IMR-90 (cell line): ENCODE data around the gene DSCAM. TPM values are rescaled to one million over a fixed set of nuclear protein-coding genes. Genes with fewer than 3 reads are reported as not detected.

Experiments used
- ATAC-seq: fragments of 200-7000 bp; cut with Tn5 transposase; 2 replicates; pipeline ENCODE4 v1.9.1; 2020; ENCODE audit warnings: low read depth, mild to moderate bottlenecking, moderate library complexity
- BruUV-seq: library from RNA; stranded (reverse); fragments of 400-500 nt; replicated peaks from 2 replicates; lab custom pipeline; 2021; lab: Mats Ljungman, UMichigan
- CTCF ChIA-PET: fragments of 300-600 bp; formaldehyde crosslinking; extraction: SDS; loops from one replicate; lab custom pipeline; 2021; ENCODE audit warnings: antibody characterized with exemption; lab: Yijun Ruan, JAX
- POLR2A ChIA-PET: fragments of 300-600 bp; sonication (Branson Sonifier 250); formaldehyde crosslinking; loops from one replicate; lab custom pipeline; 2022; ENCODE audit warnings: antibody characterized with exemption; ENCODE audit not compliant: unreplicated experiment; lab: Charles Lee
- DNase-seq: peaks from one replicate; pipeline ENCODE4 v3.0.0; 2013
- H2AFZ ChIP-seq: replicated peaks from 2 replicates; pipeline ENCODE3; 2013; ENCODE audit warnings: low read length, mild to moderate bottlenecking; ENCODE audit not compliant: poor library complexity
- H2AK5ac ChIP-seq: 2 replicates; pipeline ENCODE4 v1.6.1; 2013; ENCODE audit warnings: low read depth, low read length, inconsistent platforms
- H2AK9ac ChIP-seq: replicated peaks from 2 replicates; pipeline ENCODE3; 2013; ENCODE audit warnings: mild to moderate bottlenecking, low read depth, low read length, moderate library complexity; ENCODE audit not compliant: poor library complexity
- H2BK120ac ChIP-seq: 2 replicates; pipeline ENCODE4 v1.6.1; 2013; ENCODE audit warnings: low read depth, low read length, inconsistent platforms
- H2BK15ac ChIP-seq: 3 replicates; pipeline ENCODE4 v1.6.1; 2013; ENCODE audit warnings: low read depth, low read length, inconsistent platforms
- H2BK20ac ChIP-seq: 2 replicates; pipeline ENCODE4 v1.6.1; 2013; ENCODE audit warnings: low read depth, mild to moderate bottlenecking, inconsistent platforms, low read length, moderate library complexity
- H2BK5ac ChIP-seq: 2 replicates; pipeline ENCODE4 v1.6.1; 2013; ENCODE audit warnings: mild to moderate bottlenecking, low read depth, low read length, inconsistent platforms; ENCODE audit not compliant: poor library complexity, severe bottlenecking
- H3K14ac ChIP-seq: replicated peaks from 2 replicates; pipeline ENCODE4 v1.6.1; 2013; ENCODE audit warnings: low read depth, low read length, inconsistent platforms
- H3K18ac ChIP-seq: 2 replicates; pipeline ENCODE4 v1.6.1; 2013; ENCODE audit warnings: low read depth, low read length, control low read depth
- H3K23ac ChIP-seq: 2 replicates; pipeline ENCODE4 v1.6.1; 2013; ENCODE audit warnings: low read depth, low read length, inconsistent platforms
- H3K27ac ChIP-seq: 2 replicates; pipeline ENCODE4 v1.5.1; 2013; ENCODE audit warnings: mild to moderate bottlenecking, control low read depth, low read length; ENCODE audit not compliant: insufficient read depth
- H3K27me3 ChIP-seq: 2 replicates; pipeline ENCODE4 v1.6.1; 2013; ENCODE audit warnings: low read length; ENCODE audit not compliant: control insufficient read depth, insufficient read depth
- H3K36me3 ChIP-seq: 2 replicates; pipeline ENCODE4 v1.6.1; 2013; ENCODE audit warnings: low read length, mixed read lengths; ENCODE audit not compliant: control insufficient read depth, insufficient read depth
- H3K4ac ChIP-seq: 2 replicates; pipeline ENCODE4 v1.6.1; 2013; ENCODE audit warnings: low read depth, low read length, inconsistent platforms
- H3K4me1 ChIP-seq: 2 replicates; pipeline ENCODE4 v1.6.1; 2013; ENCODE audit warnings: low read length, mixed read lengths; ENCODE audit not compliant: control insufficient read depth, insufficient read depth
- H3K4me2 ChIP-seq: 2 replicates; pipeline ENCODE4 v1.6.1; 2013; ENCODE audit warnings: low read depth, mild to moderate bottlenecking, control low read depth, low read length, moderate library complexity
- H3K4me3 ChIP-seq: 2 replicates; pipeline ENCODE4 v1.5.1; 2013; ENCODE audit warnings: low read depth, mild to moderate bottlenecking, control low read depth, low read length, moderate library complexity; ENCODE audit not compliant: insufficient read depth
- H3K56ac ChIP-seq: 2 replicates; pipeline ENCODE4 v1.6.1; 2013; ENCODE audit warnings: low read length, inconsistent platforms; ENCODE audit not compliant: insufficient read depth; ENCODE audit errors: extremely low read depth
- H3K79me1 ChIP-seq, 2 experiments: 2 replicates each; pipeline ENCODE4 v1.6.1; 2013; ENCODE audit warnings: low read length in 2 of 2, inconsistent platforms in 1 of 2, low read depth in 1 of 2
- H3K9ac ChIP-seq: 2 replicates; pipeline ENCODE4 v1.6.1; 2013; ENCODE audit warnings: low read depth, low read length, control low read depth
- H3K9me1 ChIP-seq: 2 replicates; pipeline ENCODE4 v1.6.1; 2013; ENCODE audit warnings: low read length, inconsistent platforms; ENCODE audit not compliant: insufficient read depth
- H3K9me3 ChIP-seq: 2 replicates; pipeline ENCODE4 v1.6.1; 2013; ENCODE audit warnings: low read length; ENCODE audit not compliant: control insufficient read depth, insufficient read depth
- H4K20me1 ChIP-seq: 2 replicates; pipeline ENCODE4 v1.6.1; 2013; ENCODE audit warnings: low read length, inconsistent platforms; ENCODE audit not compliant: insufficient read depth
- H4K5ac ChIP-seq: 2 replicates; pipeline ENCODE4 v1.6.1; 2013; ENCODE audit warnings: mild to moderate bottlenecking, low read depth, low read length, control low read depth
- H4K8ac ChIP-seq, 2 experiments: 2 replicates each; pipeline ENCODE4 v1.6.1; 2013; ENCODE audit warnings: low read depth in 2 of 2, low read length in 2 of 2, control low read depth in 1 of 2, inconsistent platforms in 1 of 2
- H4K91ac ChIP-seq: 2 replicates; pipeline ENCODE4 v1.6.1; 2013; ENCODE audit warnings: low read depth, low read length, inconsistent platforms; ENCODE audit not compliant: insufficient read depth
- BHLHE40 ChIP-seq: fragments of 150-350 bp; IDR thresholded peaks from 2 replicates; pipeline ENCODE4 v1.6.1; 2016; ENCODE audit warnings: mild to moderate bottlenecking, low read depth, low read length
- CEBPB ChIP-seq: IDR thresholded peaks from 2 replicates; pipeline ENCODE4 v1.6.1; 2012; ENCODE audit warnings: low read depth, low read length, improper control_type of control experiment
- CHD1 ChIP-seq: IDR thresholded peaks from 2 replicates; pipeline ENCODE4 v1.6.1; 2012; ENCODE audit warnings: low read depth, low read length, improper control_type of control experiment
- FOS ChIP-seq: fragments of 150-350 bp; IDR thresholded peaks from 2 replicates; pipeline ENCODE4 v1.6.1; 2016; ENCODE audit warnings: low read depth, low read length
- MAFK ChIP-seq: IDR thresholded peaks from 2 replicates; pipeline ENCODE4 v1.6.1; 2012; ENCODE audit warnings: low read depth, low read length, improper control_type of control experiment
- MAZ ChIP-seq: IDR thresholded peaks from 2 replicates; pipeline ENCODE4 v1.6.1; 2012; ENCODE audit warnings: low read depth, mild to moderate bottlenecking, low read length, improper control_type of control experiment, moderate library complexity, borderline replicate concordance
- MXI1 ChIP-seq: IDR thresholded peaks from 2 replicates; pipeline ENCODE4 v1.6.1; 2012; ENCODE audit warnings: low read depth, mild to moderate bottlenecking, low read length, moderate library complexity, borderline replicate concordance
- NFE2L2 ChIP-seq: fragments of 150-350 bp; IDR thresholded peaks from 2 replicates; pipeline ENCODE4 v1.6.1; 2016; ENCODE audit warnings: low read depth, mild to moderate bottlenecking, low read length
- POLR2A ChIP-seq: IDR thresholded peaks from 2 replicates; pipeline ENCODE4 v1.6.1; 2012; ENCODE audit warnings: mild to moderate bottlenecking, low read depth, low read length
- RAD21 ChIP-seq: IDR thresholded peaks from 2 replicates; pipeline ENCODE4 v1.6.1; 2012; ENCODE audit warnings: low read length, improper control_type of control experiment
- RCOR1 ChIP-seq: IDR thresholded peaks from 2 replicates; pipeline ENCODE4 v1.6.1; 2012; ENCODE audit warnings: mild to moderate bottlenecking, low read length, improper control_type of control experiment; ENCODE audit not compliant: insufficient replicate concordance
- RFX5 ChIP-seq: IDR thresholded peaks from 2 replicates; pipeline ENCODE4 v1.8.0; 2012; ENCODE audit warnings: low read depth, mild to moderate bottlenecking, low read length, moderate library complexity
- SMC3 ChIP-seq: fragments of 150-350 bp; IDR thresholded peaks from 2 replicates; pipeline ENCODE4 v1.6.1; 2016; ENCODE audit warnings: low read depth, mild to moderate bottlenecking, antibody characterized with exemption, low read length, moderate library complexity
- WGBS, 2 experiments: methylation state at CpG; one replicate each; pipeline versions ENCODE4 v1.1.5 to v1.1.7; 2013; ENCODE audit warnings: missing lambda C conversion rate in 2 of 2; ENCODE audit not compliant: insufficient read length in 1 of 2; ENCODE audit errors: extremely low coverage in 2 of 2; 5-methylcytosine and 5-hydroxymethylcytosine counted together
- dilution Hi-C: fragments of 300-500 bp; cut with HindIII; formaldehyde crosslinking; loops from one replicate; pipeline ENCODE4 v1.14.3; 2018; ENCODE audit warnings: low sequenced_read_pairs; ENCODE audit not compliant: unreplicated experiment
- in situ Hi-C: fragments of 300-500 bp; cut with MboI; formaldehyde crosslinking; loops from 3 replicates; pipeline ENCODE4 v1.14.3; 2019; ENCODE audit warnings: low sequenced_read_pairs, inconsistent platforms, mixed read lengths
- intact Hi-C: fragments of 100-400 bp; cut with micrococcal nuclease; formaldehyde crosslinking; loops from 2 replicates; pipeline ENCODE4 v1.10.0; 2022
- polyA plus RNA-seq, 3 experiments: library from polyadenylated mRNA; depleted of rRNA; stranded (reverse); fragments of >200 nt; gene quantifications; 2 replicates each; pipeline ENCODE4 v1.2.3, GENCODE V29; 2012; ENCODE audit warnings: low replicate concordance in 1 of 3
- total RNA-seq: library from RNA; depleted of rRNA; stranded (reverse); fragments of >200 nt; gene quantifications from 2 replicates; pipeline ENCODE4 v1.2.3, GENCODE V29; 2012
- TF ChIP-seq, protein P1 (sequence below): conservative IDR thresholded peaks from 2 replicates; pipeline ENCODE4 v1.5.1; 2012; ENCODE audit warnings: mild to moderate bottlenecking, low read depth, low read length, improper control_type of control experiment

Gene DSCAM
- total and polyA plus RNA-seq, 2 of the 4 experiments (the other 2 are of a cell fraction), result under 0.01 to 0.02 TPM

- Histone ChIP-seq H3K4me3 (no peak overlapping the region), H3K9ac (no peak overlapping the region), H3K18ac (no peak overlapping the region), H3K79me1 (no peaks in the 10 kb centered on the region), H2AK5ac (no peak overlapping the region), H3K27me3 (no peaks in the 10 kb centered on the region), H3K27ac (no peak overlapping the region), H3K36me3 (no peaks in the 10 kb centered on the region), H3K4me2 (no peak overlapping the region), H2AK9ac (no peak overlapping the region), H3K9me1 (no peaks in the 10 kb centered on the region), H2AFZ (no peak overlapping the region), H4K8ac (no peak overlapping the region), H4K91ac (no peak overlapping the region), H3K9me3 (peaks cover 37% of the 10 kb centered on the region), H3K23ac (no peak overlapping the region), H3K14ac (no peak overlapping the region), H2BK120ac (no peak overlapping the region), H3K4me1 (no peaks in the 10 kb centered on the region), H4K5ac (no peak overlapping the region), H3K4ac (no peak overlapping the region), H2BK5ac (no peak overlapping the region), H2BK15ac (no peak overlapping the region), H4K20me1 (no peaks in the 10 kb centered on the region), H3K56ac (no peak overlapping the region), H2BK20ac (no peak overlapping the region)
- DNase-seq (no peak), ATAC-seq (no peak)
- ChIA-PET POLR2A (no interaction called here), CTCF (interaction anchor here (0.7 kb wide), 1 partner anchor 18 kb away, joined by 3 read pairs; no protein-coding TSS in a partner anchor)
- intact Hi-C loops (no loop called here), in situ Hi-C loops (loop anchor here (25.0 kb wide), 1 partner anchor 114 kb away; no protein-coding TSS in a partner anchor), dilution Hi-C loops (no loop called here)
- 63% methylated on average over 4 of the region's 14 CpGs; no CpG with 5 or more reads in 1 of the 2 experiments for WGBS, 2 experiments
- no TSS peak for BruUV-seq
- TF ChIP-seq SMC3 (no peak), RCOR1 (no peak), FOS (no peak), BHLHE40 (no peak), CEBPB (no peak), MAZ (no peak), RFX5 (no peak), MXI1 (no peak), NFE2L2 (no peak), POLR2A (no peak), MAFK (no peak), CHD1 (no peak), RAD21 (no peak)
- TF ChIP-seq, protein P1, sequence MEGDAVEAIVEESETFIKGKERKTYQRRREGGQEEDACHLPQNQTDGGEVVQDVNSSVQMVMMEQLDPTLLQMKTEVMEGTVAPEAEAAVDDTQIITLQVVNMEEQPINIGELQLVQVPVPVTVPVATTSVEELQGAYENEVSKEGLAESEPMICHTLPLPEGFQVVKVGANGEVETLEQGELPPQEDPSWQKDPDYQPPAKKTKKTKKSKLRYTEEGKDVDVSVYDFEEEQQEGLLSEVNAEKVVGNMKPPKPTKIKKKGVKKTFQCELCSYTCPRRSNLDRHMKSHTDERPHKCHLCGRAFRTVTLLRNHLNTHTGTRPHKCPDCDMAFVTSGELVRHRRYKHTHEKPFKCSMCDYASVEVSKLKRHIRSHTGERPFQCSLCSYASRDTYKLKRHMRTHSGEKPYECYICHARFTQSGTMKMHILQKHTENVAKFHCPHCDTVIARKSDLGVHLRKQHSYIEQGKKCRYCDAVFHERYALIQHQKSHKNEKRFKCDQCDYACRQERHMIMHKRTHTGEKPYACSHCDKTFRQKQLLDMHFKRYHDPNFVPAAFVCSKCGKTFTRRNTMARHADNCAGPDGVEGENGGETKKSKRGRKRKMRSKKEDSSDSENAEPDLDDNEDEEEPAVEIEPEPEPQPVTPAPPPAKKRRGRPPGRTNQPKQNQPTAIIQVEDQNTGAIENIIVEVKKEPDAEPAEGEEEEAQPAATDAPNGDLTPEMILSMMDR, result no peak
Measured at GRCh38 chr21:39972976-39973770, 873.8 kb downstream of the DSCAM start.
